Measurements from ENCODE around the gene OSBPL10. TPM values are rescaled to one million over a fixed set of nuclear protein-coding genes. Genes with fewer than 3 reads are reported as not detected.

OSBPL10 gene
- total and polyA plus RNA-seq, 2 of the 8 experiments (the other 6 are each of a cell fraction or from before 2014, with no cell fraction given) = 26.2 to 86.7 TPM

- Histone ChIP-seq H2AK5ac (ENCODE audit: low read depth, low read length) (no peak overlapping the region), H2BK5ac (ENCODE audit: low read depth, low read length) (no peak overlapping the region), H3K4me1 (replicated peaks in 1 of 4; ENCODE audit: control insufficient read depth in 3 of 4, insufficient read depth in 4 of 4, low read length in 3 of 4) (no peaks in the 10 kb centered on the region), H4K91ac (replicated peaks; ENCODE audit: insufficient read length, low read length) (no peak overlapping the region), H3K18ac (ENCODE audit: extremely low read depth, low read length) (no peak overlapping the region), H3K9ac (replicated peaks in 1 of 4; ENCODE audit: extremely low read depth in 1 of 4, low read depth in 3 of 4, low read length in 3 of 4) (no peak overlapping the region), H4K5ac (ENCODE audit: insufficient read length, low read depth, low read length) (no peak overlapping the region), H3K23me2 (ENCODE audit: low read depth, low read length) (no peaks in the 10 kb centered on the region), H2AFZ (ENCODE audit: low read length) (no peak overlapping the region), H3K27ac (ENCODE audit: low read depth, low read length) (no peak overlapping the region), H3K79me2 (ENCODE audit: control insufficient read depth in 1 of 2, insufficient read depth in 2 of 2, low read length in 2 of 2) (peaks cover 0 to 28% of the 10 kb centered on the region in 2 experiments; a peak in 3 of 4 replicates), H3K36me3 (ENCODE audit: control insufficient read depth in 2 of 4, insufficient read depth in 4 of 4, low read length in 3 of 4) (no peaks in the 10 kb centered on the region), H3K14ac (ENCODE audit: insufficient read length) (no peak overlapping the region), H2BK20ac (ENCODE audit: low read length) (no peak overlapping the region), H4K20me1 (replicated peaks in 1 of 2; ENCODE audit: control insufficient read depth in 1 of 2, insufficient read depth in 2 of 2, low read length in 2 of 2) (no peaks in the 10 kb centered on the region), H3K4me3 (ENCODE audit: extremely low read depth in 1 of 4, insufficient read depth in 2 of 4, low read depth in 3 of 4, low read length in 4 of 4) (no peak overlapping the region), H3K4me2 (ENCODE audit: insufficient read depth in 1 of 2, low read depth in 2 of 2, low read length in 2 of 2) (no peak overlapping the region), H2BK120ac (replicated peaks; ENCODE audit: low read depth, low read length) (no peak overlapping the region), H4K8ac (ENCODE audit: extremely low read depth, insufficient read depth, low read length) (no peak overlapping the region), H3K56ac (replicated peaks; ENCODE audit: insufficient read length, low read depth, low read length) (no peak overlapping the region), H3K79me1 (ENCODE audit: low read depth, low read length) (no peaks in the 10 kb centered on the region; the same call in 1 of the 2 replicates), H3K27me3 (replicated peaks in 1 of 4; ENCODE audit: control insufficient read depth in 3 of 4, extremely low read depth in 1 of 4, insufficient read depth in 3 of 4, low read length in 3 of 4) (no peaks in the 10 kb centered on the region), H3K4ac (replicated peaks; ENCODE audit: insufficient read length, low read depth, low read length) (no peak overlapping the region), H3K23ac (ENCODE audit: insufficient read length) (no peak overlapping the region), H2BK15ac (ENCODE audit: low read length) (no peak overlapping the region), H3K9me3 (ENCODE audit: insufficient read depth in 2 of 2, low read depth in 1 of 2, low read length in 1 of 2) (no peaks in the 10 kb centered on the region), H2BK12ac (ENCODE audit: low read depth, low read length) (no peak overlapping the region)
- ChIA-PET POLR2A (ENCODE audit: partially characterized antibody) (no interaction called here), CTCF (ENCODE audit: partially characterized antibody) (interaction anchor here (1.3 kb wide), 1 partner anchor 28 kb away, joined by 4 read pairs; no protein-coding TSS in a partner anchor)
- DNase-seq (ENCODE audit: low read depth in 1 of 2, low spot score in 2 of 2) (no peak), FAIRE-seq (no peak)
- TF ChIP-seq RXRA (IDR thresholded peaks at IDR 0.05; ENCODE audit: insufficient read depth, low read depth, low read length) = no peak
- TF ChIP-seq, protein P1, sequence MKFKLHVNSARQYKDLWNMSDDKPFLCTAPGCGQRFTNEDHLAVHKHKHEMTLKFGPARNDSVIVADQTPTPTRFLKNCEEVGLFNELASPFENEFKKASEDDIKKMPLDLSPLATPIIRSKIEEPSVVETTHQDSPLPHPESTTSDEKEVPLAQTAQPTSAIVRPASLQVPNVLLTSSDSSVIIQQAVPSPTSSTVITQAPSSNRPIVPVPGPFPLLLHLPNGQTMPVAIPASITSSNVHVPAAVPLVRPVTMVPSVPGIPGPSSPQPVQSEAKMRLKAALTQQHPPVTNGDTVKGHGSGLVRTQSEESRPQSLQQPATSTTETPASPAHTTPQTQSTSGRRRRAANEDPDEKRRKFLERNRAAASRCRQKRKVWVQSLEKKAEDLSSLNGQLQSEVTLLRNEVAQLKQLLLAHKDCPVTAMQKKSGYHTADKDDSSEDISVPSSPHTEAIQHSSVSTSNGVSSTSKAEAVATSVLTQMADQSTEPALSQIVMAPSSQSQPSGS (IDR thresholded peaks at IDR 0.05; ENCODE audit: low read length) = no peak
- TF ChIP-seq CBX5 (IDR thresholded peaks at IDR 0.05; ENCODE audit: low read depth, low read length) = no peak
- TF ChIP-seq ATF3 (IDR thresholded peaks at IDR 0.05; ENCODE audit: insufficient read depth, low read depth, low read length) = no peak
- 0% methylated on average over 1 of the region's 1 CpG; no CpG with 5 or more reads in 1 of the 2 experiments for WGBS, 2 experiments (ENCODE audit: extremely low coverage in 1 of 2, insufficient coverage in 1 of 2, insufficient read length in 1 of 2, insufficient replicate concordance in 2 of 2, low coverage in 1 of 2, low lambda C conversion rate in 2 of 2, missing lambda C conversion rate in 1 of 2)
Observed at GRCh38 chr3:31779514-31779913, 201.5 kb downstream of the OSBPL10 start.
